Measurements from ENCODE around the gene ANXA4.

DNA sequence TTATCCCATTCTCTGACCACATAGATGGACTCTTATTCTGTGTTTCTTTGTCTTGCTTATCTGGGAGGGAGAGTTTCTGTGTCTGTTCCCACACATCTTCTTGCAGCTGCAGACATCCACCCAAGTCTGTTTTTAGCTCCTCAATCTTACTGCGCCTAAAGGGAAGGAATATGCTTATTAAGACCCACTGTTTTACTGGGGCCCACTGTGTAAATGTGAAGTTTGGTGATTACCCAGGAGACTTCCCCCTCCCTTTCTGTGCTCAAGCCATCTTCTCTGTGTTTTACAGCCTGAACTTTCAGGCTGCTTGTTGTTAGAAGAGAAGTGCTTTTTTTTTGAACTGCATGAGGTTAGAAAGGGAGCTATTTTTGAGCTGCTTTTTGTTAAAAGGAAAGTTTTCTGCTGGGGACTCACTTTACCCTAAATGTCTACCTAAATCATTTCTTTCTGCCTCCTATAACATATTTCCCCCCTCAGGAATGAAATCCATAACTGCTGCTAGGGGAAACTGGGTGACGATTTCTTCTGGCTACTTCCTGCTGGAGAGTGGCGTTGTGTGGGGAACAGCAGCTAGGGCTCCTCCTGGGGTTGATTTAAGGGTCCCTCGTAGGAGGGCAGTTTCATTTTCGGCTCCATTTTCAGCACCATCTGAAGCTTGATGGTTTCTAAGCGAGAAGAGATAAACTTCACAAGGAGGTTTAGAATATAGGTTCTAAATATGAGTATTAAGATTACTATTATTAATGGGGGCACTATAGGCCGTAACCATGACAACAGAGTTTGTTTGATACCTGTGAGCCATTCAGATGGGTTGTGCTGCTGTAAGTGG is 48.1 kb downstream of the ANXA4 start:
- TF ChIP-seq TAF1 (conservative IDR thresholded peaks at IDR 0.05), result no peak
- TF ChIP-seq, protein P1, sequence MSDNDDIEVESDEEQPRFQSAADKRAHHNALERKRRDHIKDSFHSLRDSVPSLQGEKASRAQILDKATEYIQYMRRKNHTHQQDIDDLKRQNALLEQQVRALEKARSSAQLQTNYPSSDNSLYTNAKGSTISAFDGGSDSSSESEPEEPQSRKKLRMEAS (IDR thresholded peaks at IDR 0.05), result no peak
- no peak for TF ChIP-seq JUND (IDR thresholded peaks at IDR 0.05)
- TF ChIP-seq, protein P2, sequence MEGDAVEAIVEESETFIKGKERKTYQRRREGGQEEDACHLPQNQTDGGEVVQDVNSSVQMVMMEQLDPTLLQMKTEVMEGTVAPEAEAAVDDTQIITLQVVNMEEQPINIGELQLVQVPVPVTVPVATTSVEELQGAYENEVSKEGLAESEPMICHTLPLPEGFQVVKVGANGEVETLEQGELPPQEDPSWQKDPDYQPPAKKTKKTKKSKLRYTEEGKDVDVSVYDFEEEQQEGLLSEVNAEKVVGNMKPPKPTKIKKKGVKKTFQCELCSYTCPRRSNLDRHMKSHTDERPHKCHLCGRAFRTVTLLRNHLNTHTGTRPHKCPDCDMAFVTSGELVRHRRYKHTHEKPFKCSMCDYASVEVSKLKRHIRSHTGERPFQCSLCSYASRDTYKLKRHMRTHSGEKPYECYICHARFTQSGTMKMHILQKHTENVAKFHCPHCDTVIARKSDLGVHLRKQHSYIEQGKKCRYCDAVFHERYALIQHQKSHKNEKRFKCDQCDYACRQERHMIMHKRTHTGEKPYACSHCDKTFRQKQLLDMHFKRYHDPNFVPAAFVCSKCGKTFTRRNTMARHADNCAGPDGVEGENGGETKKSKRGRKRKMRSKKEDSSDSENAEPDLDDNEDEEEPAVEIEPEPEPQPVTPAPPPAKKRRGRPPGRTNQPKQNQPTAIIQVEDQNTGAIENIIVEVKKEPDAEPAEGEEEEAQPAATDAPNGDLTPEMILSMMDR (IDR thresholded peaks at IDR 0.05; ENCODE audit: low read depth, low read length, missing input control), result no peak

Measured in liver (tissue), 3 donors.